Colonic mucosa (tissue), 4 donors: ENCODE data around the gene GPR87. TPM values are rescaled to one million over a fixed set of nuclear protein-coding genes. Genes with fewer than 3 reads are reported as not detected.

Source experiments
- DNase-seq: peaks from one replicate; pipeline ENCODE4 v3.0.0-alpha.2; 2020
- H3K27ac ChIP-seq: fragments of 200-600 bp; one replicate; pipeline ENCODE4 v1.8.0; 2021
- H3K27me3 ChIP-seq: fragments of 200-600 bp; one replicate; pipeline ENCODE4 v1.8.0; 2021
- H3K36me3 ChIP-seq: fragments of 200-600 bp; one replicate; pipeline ENCODE4 v1.8.0; 2021
- H3K4me1 ChIP-seq: fragments of 200-600 bp; one replicate; pipeline ENCODE4 v1.8.0; 2021; ENCODE audit warnings: mild to moderate bottlenecking
- H3K4me3 ChIP-seq: fragments of 200-600 bp; one replicate; pipeline ENCODE4 v1.8.0; 2021
- H3K9ac ChIP-seq, 2 donors: one replicate each; pipeline ENCODE4 v1.7.0; 2013; ENCODE audit warnings: control low read depth in 2 of 2, low read depth in 2 of 2, low read length in 2 of 2
- H3K9me3 ChIP-seq: fragments of 200-600 bp; one replicate; pipeline ENCODE4 v1.8.0; 2021
- CTCF ChIP-seq: fragments of 200-600 bp; IDR thresholded peaks from one replicate; pipeline ENCODE4 v1.8.0; 2022; ENCODE audit warnings: antibody characterized with exemption, mild to moderate bottlenecking
- intact Hi-C: fragments of 100-400 bp; cut with DNase I; formaldehyde crosslinking; loops from one replicate; pipeline ENCODE4 v1.14.1; 2022
- total RNA-seq, 2 donors: library from RNA; stranded (reverse); fragmentation: NEBNext Ultra II Directional in 1 of 2; extraction: Animal tissue kit (Norgen Biotek cat#: 25700) in 1 of 2; gene quantifications; one replicate each; pipeline ENCODE4 v1.2.1, GENCODE V29; 2021
- donor health status: healthy.
- donor health status: DM: no; HTN: no; CAD: no.
- donor health status: DM: no; HTN: no; CAD: no.

Gene GPR87
- total RNA-seq, 2 donors from 2014 or later, result not detected

GRCh38 chr3:151303751-151304150, 12.9 kb downstream of the GPR87 start:
- intact Hi-C loops, result no loop called here
- TF ChIP-seq CTCF, result no peak

GRCh38 chr3:151301787-151302186, 14.8 kb downstream of the GPR87 start:
- intact Hi-C loops, result no loop called here
- no peak overlapping the region for H3K9ac ChIP-seq
- no peak for TF ChIP-seq CTCF

More at GRCh38 chr3:151303751-151304150, 12.9 kb downstream of the GPR87 start:
- DNase-seq, result no peak
- Histone ChIP-seq H3K9me3 (no peaks in the 10 kb centered on the region), H3K4me3 (no peak overlapping the region), H3K27ac (no peak overlapping the region), H3K36me3 (no peaks in the 10 kb centered on the region), H3K27me3 (no peaks in the 10 kb centered on the region), H3K9ac (no peak overlapping the region), H3K4me1 (no peaks in the 10 kb centered on the region)

GRCh38 chr3:151300539-151300938, 16.1 kb downstream of the GPR87 start:
- no peak overlapping the region for H3K9ac ChIP-seq
- intact Hi-C loops, result no loop called here
- no peak for TF ChIP-seq CTCF
- H3K36me3 ChIP-seq, result no peaks in the 10 kb centered on the region
- no peaks in the 10 kb centered on the region for H3K4me1 ChIP-seq
- H3K4me3 ChIP-seq, result no peak overlapping the region
- H3K27me3 ChIP-seq, result no peaks in the 10 kb centered on the region
- DNase-seq, result no peak
- H3K9me3 ChIP-seq, result no peaks in the 10 kb centered on the region
- H3K27ac ChIP-seq, result no peak overlapping the region

More at GRCh38 chr3:151301787-151302186, 14.8 kb downstream of the GPR87 start:
- Histone ChIP-seq H3K4me3 (no peak overlapping the region), H3K27ac (no peak overlapping the region), H3K36me3 (no peaks in the 10 kb centered on the region), H3K27me3 (no peaks in the 10 kb centered on the region), H3K9me3 (no peaks in the 10 kb centered on the region), H3K4me1 (no peaks in the 10 kb centered on the region)
- DNase-seq, result no peak

- Histone ChIP-seq H3K4me3 (no peak overlapping the region), H3K9ac (no peak overlapping the region), H3K27ac (no peak overlapping the region), H3K9me3 (no peaks in the 10 kb centered on the region), H3K36me3 (no peaks in the 10 kb centered on the region), H3K4me1 (no peaks in the 10 kb centered on the region), H3K27me3 (no peaks in the 10 kb centered on the region)
- DNase-seq, result no peak
- no peak for TF ChIP-seq CTCF
- intact Hi-C loops, result no loop called here
Observed at GRCh38 chr3:151299006-151299405, 17.6 kb downstream of the GPR87 start.

- Histone ChIP-seq H3K27me3 (no peaks in the 10 kb centered on the region), H3K4me1 (no peaks in the 10 kb centered on the region), H3K36me3 (no peaks in the 10 kb centered on the region), H3K4me3 (no peak overlapping the region), H3K9me3 (no peaks in the 10 kb centered on the region), H3K9ac (no peak overlapping the region), H3K27ac (no peak overlapping the region)
- intact Hi-C loops, result no loop called here
- DNase-seq, result no peak
- TF ChIP-seq CTCF, result no peak
Observed at GRCh38 chr3:151297429-151297828, 19.2 kb downstream of the GPR87 start.

GRCh38 chr3:151296226-151296625, 20.4 kb downstream of the GPR87 start:
- no peaks in the 10 kb centered on the region for H3K27me3 ChIP-seq
- H3K4me3 ChIP-seq, result no peak overlapping the region
- no peaks in the 10 kb centered on the region for H3K4me1 ChIP-seq
- intact Hi-C loops, result no loop called here
- no peak for TF ChIP-seq CTCF
- no peak overlapping the region for H3K27ac ChIP-seq
- no peaks in the 10 kb centered on the region for H3K9me3 ChIP-seq
- no peaks in the 10 kb centered on the region for H3K36me3 ChIP-seq
- DNase-seq, result no peak
- no peak overlapping the region for H3K9ac ChIP-seq
